ENCODE measurements around the gene LRMDA.

LRMDA gene

GRCh38 chr10:75895259-75895658 lies 463.8 kb downstream of the LRMDA start:
- Histone ChIP-seq H3K79me2 (ENCODE audit: low read length) (no peaks in the 10 kb centered on the region), H3K27ac (ENCODE audit: low read length) (no peak overlapping the region), H3K9me3 (ENCODE audit: insufficient read depth, low read length) (no peaks in the 10 kb centered on the region), H3K36me3 (replicated peaks; ENCODE audit: low read depth, low read length) (no peaks in the 10 kb centered on the region), H3K4me3 (ENCODE audit: low read length) (no peak overlapping the region), H3K9ac (ENCODE audit: low read length) (no peak overlapping the region), H3K4me1 (ENCODE audit: low read length) (no peaks in the 10 kb centered on the region), H3K4me2 (ENCODE audit: low read length) (no peak overlapping the region), H4K20me1 (ENCODE audit: insufficient read depth, low read length) (no peaks in the 10 kb centered on the region), H3K27me3 (ENCODE audit: low read depth, low read length) (no peaks in the 10 kb centered on the region), H2AFZ (ENCODE audit: low read depth, low read length) (no peak overlapping the region)
- no peak for TF ChIP-seq CTCF (IDR thresholded peaks at IDR 0.05; ENCODE audit: low read depth, low read length)
- TF ChIP-seq EZH2phosphoT487 (IDR thresholded peaks at IDR 0.05; ENCODE audit: low read depth) = no peak

- Histone ChIP-seq H4K20me1 (ENCODE audit: insufficient read depth, low read length) (no peaks in the 10 kb centered on the region), H3K9me3 (ENCODE audit: insufficient read depth, low read length) (no peaks in the 10 kb centered on the region), H3K4me1 (ENCODE audit: low read length) (no peaks in the 10 kb centered on the region), H3K36me3 (replicated peaks; ENCODE audit: low read depth, low read length) (no peaks in the 10 kb centered on the region), H3K9ac (ENCODE audit: low read length) (no peak overlapping the region), H2AFZ (ENCODE audit: low read depth, low read length) (no peak overlapping the region), H3K27me3 (ENCODE audit: low read depth, low read length) (no peaks in the 10 kb centered on the region), H3K27ac (ENCODE audit: low read length) (no peak overlapping the region), H3K4me2 (ENCODE audit: low read length) (no peak overlapping the region), H3K79me2 (ENCODE audit: low read length) (no peaks in the 10 kb centered on the region), H3K4me3 (ENCODE audit: low read length) (no peak overlapping the region)
- TF ChIP-seq EZH2phosphoT487 (IDR thresholded peaks at IDR 0.05; ENCODE audit: low read depth) (no peak), CTCF (IDR thresholded peaks at IDR 0.05; ENCODE audit: low read depth, low read length) (no peak)
These were observed 468.5 kb downstream of the LRMDA start for GRCh38 chr10:75899816-75900390.

GRCh38 chr10:75902816-75903215 lies 471.4 kb downstream of the LRMDA start:
- H3K36me3 ChIP-seq (replicated peaks; ENCODE audit: low read depth, low read length) = no peaks in the 10 kb centered on the region
- no peak overlapping the region for H3K27ac ChIP-seq (ENCODE audit: low read length)
- no peaks in the 10 kb centered on the region for H3K9me3 ChIP-seq (ENCODE audit: insufficient read depth, low read length)
- H3K4me3 ChIP-seq (ENCODE audit: low read length) = no peak overlapping the region
- H3K4me1 ChIP-seq (ENCODE audit: low read length) = no peaks in the 10 kb centered on the region
- no peak overlapping the region for H2AFZ ChIP-seq (ENCODE audit: low read depth, low read length)
- TF ChIP-seq CTCF (IDR thresholded peaks at IDR 0.05; ENCODE audit: low read depth, low read length) (no peak), EZH2phosphoT487 (IDR thresholded peaks at IDR 0.05; ENCODE audit: low read depth) (no peak)
- H3K27me3 ChIP-seq (ENCODE audit: low read depth, low read length) = no peaks in the 10 kb centered on the region
- H3K9ac ChIP-seq (ENCODE audit: low read length) = no peak overlapping the region
- H3K79me2 ChIP-seq (ENCODE audit: low read length) = no peaks in the 10 kb centered on the region
- H3K4me2 ChIP-seq (ENCODE audit: low read length) = no peak overlapping the region
- no peaks in the 10 kb centered on the region for H4K20me1 ChIP-seq (ENCODE audit: insufficient read depth, low read length)

GRCh38 chr10:75904499-75905283 lies 473.3 kb downstream of the LRMDA start:
- no peak overlapping the region for H3K9ac ChIP-seq (ENCODE audit: low read length)
- no peak overlapping the region for H3K4me3 ChIP-seq (ENCODE audit: low read length)
- no peak overlapping the region for H3K4me2 ChIP-seq (ENCODE audit: low read length)
- no peak overlapping the region for H3K27ac ChIP-seq (ENCODE audit: low read length)
- TF ChIP-seq CTCF (IDR thresholded peaks at IDR 0.05; ENCODE audit: low read depth, low read length) = no peak
- no peak for TF ChIP-seq EZH2phosphoT487 (IDR thresholded peaks at IDR 0.05; ENCODE audit: low read depth)
- no peaks in the 10 kb centered on the region for H3K4me1 ChIP-seq (ENCODE audit: low read length)
- H2AFZ ChIP-seq (ENCODE audit: low read depth, low read length) = no peak overlapping the region
- no peaks in the 10 kb centered on the region for H4K20me1 ChIP-seq (ENCODE audit: insufficient read depth, low read length)
- no peaks in the 10 kb centered on the region for H3K36me3 ChIP-seq (replicated peaks; ENCODE audit: low read depth, low read length)
- no peaks in the 10 kb centered on the region for H3K27me3 ChIP-seq (ENCODE audit: low read depth, low read length)
- H3K9me3 ChIP-seq (ENCODE audit: insufficient read depth, low read length) = no peaks in the 10 kb centered on the region
- H3K79me2 ChIP-seq (ENCODE audit: low read length) = no peaks in the 10 kb centered on the region

Data from OCI-LY3 (cell line).